Measurements from ENCODE around the gene CPD. TPM values are rescaled to one million over a fixed set of nuclear protein-coding genes. Genes with fewer than 3 reads are reported as not detected.

The CPD gene
- total and polyA plus RNA-seq, 2 of the 13 experiments (the other 11 are each of a cell fraction or from before 2014, with no cell fraction given), result 46.1 to 72.3 TPM

DNA sequence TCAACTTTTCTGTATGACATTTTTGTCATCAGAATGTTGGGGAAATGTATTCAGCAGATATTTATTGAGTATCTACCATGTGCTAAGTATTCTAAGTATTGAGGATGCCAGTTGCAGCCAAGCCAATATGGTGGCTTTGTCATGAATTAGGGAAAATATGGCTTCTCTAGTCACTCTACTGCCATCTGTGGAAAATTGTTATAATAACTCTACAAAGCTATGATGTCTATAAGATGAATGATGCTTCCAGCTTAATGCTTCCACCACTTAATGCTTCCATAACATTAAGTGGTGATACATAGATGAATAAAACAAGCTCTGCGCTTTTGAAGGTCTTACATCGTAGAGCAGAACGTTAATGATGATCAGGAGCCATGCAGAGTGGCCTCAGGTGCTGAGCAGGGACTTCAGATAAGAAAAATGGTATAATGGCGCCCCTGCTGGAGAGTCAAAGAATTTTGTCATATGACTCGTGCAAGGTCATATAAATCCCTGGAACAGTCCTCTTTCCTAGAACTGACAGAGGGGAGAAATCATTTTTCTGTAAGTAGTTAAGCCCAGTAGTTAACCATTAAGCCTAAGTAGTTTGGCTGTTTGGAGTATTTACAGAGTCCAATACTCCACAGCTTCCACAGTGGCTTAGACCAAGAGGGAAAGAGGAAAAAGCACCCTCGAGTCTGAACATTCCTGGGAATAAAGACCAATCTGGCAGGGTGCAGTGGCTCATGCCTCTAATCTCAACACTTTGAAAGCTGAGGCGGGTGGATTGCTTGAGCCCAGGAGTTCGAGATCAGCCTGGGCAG is 42.2 kb upstream of the CPD start (continued):
- TF ChIP-seq IRX3 (CRISPR knock-in tag; IDR thresholded peaks at IDR 0.05; ENCODE audit: borderline replicate concordance, low read depth) (no peak), ZNF547 (CRISPR knock-in tag; IDR thresholded peaks at IDR 0.05) (no peak), GZF1 (CRISPR knock-in tag; IDR thresholded peaks at IDR 0.05) (no peak), RNF2 (conservative IDR thresholded peaks at IDR 0.05; ENCODE audit: low read depth) (no peak), HCFC1 (IDR thresholded peaks at IDR 0.05; ENCODE audit: low read depth, low read length) (no peak), YEATS4 (CRISPR knock-in tag; IDR thresholded peaks at IDR 0.05; ENCODE audit: borderline replicate concordance) (peak; percentile 27; the same call in 1 of the 2 replicates), GLI4 (CRISPR knock-in tag; IDR thresholded peaks at IDR 0.05; ENCODE audit: borderline replicate concordance) (no peak), ZNF747 (CRISPR knock-in tag; IDR thresholded peaks at IDR 0.05; ENCODE audit: borderline replicate concordance) (peak; percentile 40; the same call in 1 of the 2 replicates), ZNF710 (CRISPR knock-in tag; IDR thresholded peaks at IDR 0.05; ENCODE audit: borderline replicate concordance) (no peak), KDM3A (CRISPR knock-in tag; IDR thresholded peaks at IDR 0.05; ENCODE audit: low read depth) (no peak), ELF1 (CRISPR knock-in tag; IDR thresholded peaks at IDR 0.05) (no peak), RBAK (CRISPR knock-in tag; IDR thresholded peaks at IDR 0.05) (no peak), TBX2 (CRISPR knock-in tag; IDR thresholded peaks at IDR 0.05; ENCODE audit: borderline replicate concordance) (peak; percentile 72), DPF2 (CRISPR knock-in tag; IDR thresholded peaks at IDR 0.05; ENCODE audit: borderline replicate concordance, low read depth) (no peak), NR2F6 (IDR thresholded peaks at IDR 0.05) (peak; percentile 48; the same call in 1 of the 2 replicates), NR2F6 (CRISPR knock-in tag; IDR thresholded peaks at IDR 0.05) (peak; percentile 57), MXI1 (IDR thresholded peaks at IDR 0.05; ENCODE audit: borderline replicate concordance, low read depth, low read length) (no peak; the same call in 2 of the 3 replicates), RERE (CRISPR knock-in tag; IDR thresholded peaks at IDR 0.05; ENCODE audit: low read depth) (no peak), KAT2B (IDR thresholded peaks at IDR 0.05; ENCODE audit: borderline replicate concordance, low read depth, low read length) (no peak), AGO2 (optimal IDR thresholded peaks at IDR 0.05; ENCODE audit: low read depth, low read length) (no peak)
- TF ChIP-seq, protein P1, sequence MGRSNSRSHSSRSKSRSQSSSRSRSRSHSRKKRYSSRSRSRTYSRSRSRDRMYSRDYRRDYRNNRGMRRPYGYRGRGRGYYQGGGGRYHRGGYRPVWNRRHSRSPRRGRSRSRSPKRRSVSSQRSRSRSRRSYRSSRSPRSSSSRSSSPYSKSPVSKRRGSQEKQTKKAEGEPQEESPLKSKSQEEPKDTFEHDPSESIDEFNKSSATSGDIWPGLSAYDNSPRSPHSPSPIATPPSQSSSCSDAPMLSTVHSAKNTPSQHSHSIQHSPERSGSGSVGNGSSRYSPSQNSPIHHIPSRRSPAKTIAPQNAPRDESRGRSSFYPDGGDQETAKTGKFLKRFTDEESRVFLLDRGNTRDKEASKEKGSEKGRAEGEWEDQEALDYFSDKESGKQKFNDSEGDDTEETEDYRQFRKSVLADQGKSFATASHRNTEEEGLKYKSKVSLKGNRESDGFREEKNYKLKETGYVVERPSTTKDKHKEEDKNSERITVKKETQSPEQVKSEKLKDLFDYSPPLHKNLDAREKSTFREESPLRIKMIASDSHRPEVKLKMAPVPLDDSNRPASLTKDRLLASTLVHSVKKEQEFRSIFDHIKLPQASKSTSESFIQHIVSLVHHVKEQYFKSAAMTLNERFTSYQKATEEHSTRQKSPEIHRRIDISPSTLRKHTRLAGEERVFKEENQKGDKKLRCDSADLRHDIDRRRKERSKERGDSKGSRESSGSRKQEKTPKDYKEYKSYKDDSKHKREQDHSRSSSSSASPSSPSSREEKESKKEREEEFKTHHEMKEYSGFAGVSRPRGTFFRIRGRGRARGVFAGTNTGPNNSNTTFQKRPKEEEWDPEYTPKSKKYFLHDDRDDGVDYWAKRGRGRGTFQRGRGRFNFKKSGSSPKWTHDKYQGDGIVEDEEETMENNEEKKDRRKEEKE (IDR thresholded peaks at IDR 0.05), result no peak
